D721Med (cell line): Measurements from ENCODE around the gene SPECC1.

Experiments
- DNase-seq: peaks from one replicate; pipeline ENCODE4 v3.0.0; 2011; ENCODE audit warnings: low spot score; ENCODE audit not compliant: insufficient read length
- FAIRE-seq: peaks from 2 replicates; lab custom pipeline; 2011; peaks lifted over from hg19 to GRCh38; lab: Jason Lieb, UNC
- CTCF ChIP-seq: IDR thresholded peaks from 2 replicates; pipeline ENCODE4 v1.5.1; 2012; ENCODE audit warnings: mild to moderate bottlenecking, control low read depth; ENCODE audit not compliant: insufficient read depth; ENCODE audit errors: missing control alignments

Gene SPECC1

GRCh38 chr17:20211246-20211645, 202.1 kb downstream of the SPECC1 start:
- DNase-seq (no peak), FAIRE-seq (no peak)
- TF ChIP-seq CTCF, result no peak

GRCh38 chr17:20213449-20213848, 204.3 kb downstream of the SPECC1 start:
- FAIRE-seq, result no peak
- DNase-seq, result no peak
- no peak for TF ChIP-seq CTCF

GRCh38 chr17:20214794-20215193, 205.6 kb downstream of the SPECC1 start:
- TF ChIP-seq CTCF, result no peak
- DNase-seq (no peak), FAIRE-seq (no peak)

GRCh38 chr17:20216154-20216815, 207.1 kb downstream of the SPECC1 start:
- DNase-seq, result no peak
- no peak for TF ChIP-seq CTCF

GRCh38 chr17:20216853-20217252, 207.7 kb downstream of the SPECC1 start:
- TF ChIP-seq CTCF, result no peak
- FAIRE-seq (no peak), DNase-seq (no peak)

More at GRCh38 chr17:20216154-20216815, 207.1 kb downstream of the SPECC1 start:
- no peak for FAIRE-seq

- FAIRE-seq (no peak), DNase-seq (no peak)
- no peak for TF ChIP-seq CTCF
Observed at GRCh38 chr17:20217677-20218076, 208.5 kb downstream of the SPECC1 start.

- TF ChIP-seq CTCF, result no peak
- DNase-seq (no peak), FAIRE-seq (no peak)
Observed at GRCh38 chr17:20218272-20218671, 209.1 kb downstream of the SPECC1 start.
